ENCODE measurements around the gene LTC4S.

GRCh38 chr5:179778591-179778990, 15.2 kb upstream of the LTC4S start:
- TF ChIP-seq, protein P1, sequence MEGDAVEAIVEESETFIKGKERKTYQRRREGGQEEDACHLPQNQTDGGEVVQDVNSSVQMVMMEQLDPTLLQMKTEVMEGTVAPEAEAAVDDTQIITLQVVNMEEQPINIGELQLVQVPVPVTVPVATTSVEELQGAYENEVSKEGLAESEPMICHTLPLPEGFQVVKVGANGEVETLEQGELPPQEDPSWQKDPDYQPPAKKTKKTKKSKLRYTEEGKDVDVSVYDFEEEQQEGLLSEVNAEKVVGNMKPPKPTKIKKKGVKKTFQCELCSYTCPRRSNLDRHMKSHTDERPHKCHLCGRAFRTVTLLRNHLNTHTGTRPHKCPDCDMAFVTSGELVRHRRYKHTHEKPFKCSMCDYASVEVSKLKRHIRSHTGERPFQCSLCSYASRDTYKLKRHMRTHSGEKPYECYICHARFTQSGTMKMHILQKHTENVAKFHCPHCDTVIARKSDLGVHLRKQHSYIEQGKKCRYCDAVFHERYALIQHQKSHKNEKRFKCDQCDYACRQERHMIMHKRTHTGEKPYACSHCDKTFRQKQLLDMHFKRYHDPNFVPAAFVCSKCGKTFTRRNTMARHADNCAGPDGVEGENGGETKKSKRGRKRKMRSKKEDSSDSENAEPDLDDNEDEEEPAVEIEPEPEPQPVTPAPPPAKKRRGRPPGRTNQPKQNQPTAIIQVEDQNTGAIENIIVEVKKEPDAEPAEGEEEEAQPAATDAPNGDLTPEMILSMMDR (IDR thresholded peaks at IDR 0.05), result no peak
- TF ChIP-seq POLR2A (IDR thresholded peaks at IDR 0.05), result no peak
- no peak for TF ChIP-seq POLR2AphosphoS5 (IDR thresholded peaks at IDR 0.05)
- TF ChIP-seq EP300 (IDR thresholded peaks at IDR 0.05), result no peak
